Measurements from ENCODE around the gene GK.
A peak's percentile ranks its signal among the peaks of the same experiment; 100 is the strongest.
"Not testable (repeated sequence)": the region's sequence is repeated elsewhere in the genome, so short reads cannot be mapped to it uniquely, and the experiment has no call there.

The GK gene

DNA sequence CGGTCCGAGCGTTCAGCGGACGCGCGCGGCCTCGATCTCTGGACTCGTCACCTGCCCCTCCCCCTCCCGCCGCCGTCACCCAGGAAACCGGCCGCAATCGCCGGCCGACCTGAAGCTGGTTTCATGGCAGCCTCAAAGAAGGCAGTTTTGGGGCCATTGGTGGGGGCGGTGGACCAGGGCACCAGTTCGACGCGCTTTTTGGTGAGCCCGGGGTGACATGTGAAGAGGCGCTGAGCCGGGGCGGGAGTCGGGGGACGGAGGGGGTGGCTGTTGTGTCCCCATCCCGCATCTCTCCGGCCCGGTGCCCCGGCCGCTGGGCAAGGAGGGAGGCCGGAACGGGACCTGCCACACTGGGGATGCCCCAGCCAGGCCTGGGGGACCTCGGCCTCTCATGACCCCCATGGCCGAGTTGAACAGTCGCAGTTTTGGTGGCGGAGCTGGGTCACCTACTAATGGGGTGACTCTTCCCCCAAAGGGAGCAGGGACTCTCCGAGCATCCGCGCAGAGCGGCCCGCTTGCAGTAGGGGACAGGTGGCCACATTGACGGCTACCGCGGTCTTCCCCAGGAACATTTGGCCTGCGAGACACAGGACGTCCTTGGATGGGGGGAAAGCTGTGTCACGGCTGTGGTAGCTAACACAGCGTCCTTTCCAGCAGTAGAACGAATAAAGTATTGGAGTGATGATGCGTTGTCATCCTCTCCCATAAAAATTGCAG is at the start of gene GK:
GK (plus strand) TSS at position 9 of the 717 bp plus-strand sequence; CDS start at position 124, 115 bp downstream.
- peak; percentile 16 for DNase-seq (ENCODE audit: low spot score)

DNA sequence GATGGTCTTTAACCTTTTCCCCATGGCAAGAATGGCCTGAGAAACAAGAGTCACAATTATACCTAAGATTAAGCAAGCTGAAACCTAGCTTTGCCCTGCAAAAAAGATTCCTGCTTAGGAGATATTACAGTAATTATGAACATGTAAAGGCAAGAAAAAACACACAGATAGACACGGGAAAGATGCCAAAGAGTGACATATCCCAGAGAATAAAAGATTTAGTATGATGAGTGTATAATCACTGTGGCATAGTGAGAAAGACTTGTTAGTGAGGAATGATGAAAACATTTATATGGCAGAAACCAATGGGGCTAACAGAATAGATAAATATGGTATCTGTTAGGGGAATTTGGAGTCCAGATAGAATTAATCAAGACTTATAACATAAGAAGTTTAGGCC is 46.1 kb upstream of the GK start:
- no peak for DNase-seq (ENCODE audit: low spot score)

DNA sequence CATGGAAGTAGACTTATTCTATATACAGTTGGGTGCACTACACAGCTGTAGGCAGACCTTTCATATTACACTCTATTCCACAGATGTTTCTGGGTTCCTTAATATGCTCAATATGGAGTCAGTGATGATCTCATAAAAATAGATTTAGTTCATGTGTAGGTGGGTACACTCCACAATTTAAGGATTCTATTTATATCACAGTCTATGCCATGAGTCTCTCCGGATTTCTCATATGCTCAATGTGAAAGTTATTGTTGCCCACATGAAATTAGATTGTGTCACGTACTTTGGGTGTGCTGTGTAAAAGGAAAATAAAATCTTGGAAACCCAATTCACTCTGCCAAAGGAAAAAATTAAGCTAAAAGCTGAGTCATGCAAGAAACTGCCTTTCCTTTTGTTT is 43.2 kb upstream of the GK start:
- DNase-seq (ENCODE audit: low spot score), result no peak

DNA sequence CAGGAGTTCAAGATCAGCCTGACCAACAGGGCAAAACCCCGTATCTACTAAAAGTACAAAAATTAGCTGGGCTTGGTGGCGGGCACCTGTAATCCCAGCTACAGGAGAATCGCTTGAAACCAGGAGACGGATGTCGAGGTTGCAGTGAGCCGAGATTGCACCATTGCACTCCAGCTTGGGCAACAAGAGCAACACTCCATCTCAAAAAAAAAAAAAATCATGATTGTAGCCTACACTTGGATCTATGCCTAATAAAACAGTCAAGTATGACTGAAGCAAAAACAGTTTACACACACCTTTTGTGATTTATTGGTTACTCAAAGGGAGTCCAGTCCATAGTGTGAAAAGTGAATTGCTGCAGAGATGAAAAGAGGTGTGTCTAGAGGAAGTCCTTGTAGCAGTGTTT is 41.0 kb upstream of the GK start:
- DNase-seq (ENCODE audit: low spot score), result no peak

DNA sequence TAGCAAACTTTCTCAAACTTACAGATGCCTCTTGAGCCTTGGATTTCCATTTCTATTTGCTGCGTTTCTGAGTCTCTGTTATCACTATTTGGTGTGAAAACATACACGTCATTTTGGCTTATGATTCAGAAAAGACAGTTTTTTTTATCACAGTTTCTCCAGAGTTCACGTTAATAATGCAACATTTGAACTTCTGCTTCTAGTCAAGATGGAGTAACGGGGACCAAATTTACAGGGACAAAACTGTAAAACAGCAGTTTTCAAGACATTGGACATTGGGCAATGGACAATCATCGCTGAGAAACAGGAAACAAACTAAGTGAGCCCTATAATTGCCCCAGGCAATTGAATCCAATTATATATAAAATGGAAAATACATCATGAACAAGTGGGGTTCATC is 39.5 kb upstream of the GK start:
- DNase-seq (ENCODE audit: low spot score), result no peak

DNA sequence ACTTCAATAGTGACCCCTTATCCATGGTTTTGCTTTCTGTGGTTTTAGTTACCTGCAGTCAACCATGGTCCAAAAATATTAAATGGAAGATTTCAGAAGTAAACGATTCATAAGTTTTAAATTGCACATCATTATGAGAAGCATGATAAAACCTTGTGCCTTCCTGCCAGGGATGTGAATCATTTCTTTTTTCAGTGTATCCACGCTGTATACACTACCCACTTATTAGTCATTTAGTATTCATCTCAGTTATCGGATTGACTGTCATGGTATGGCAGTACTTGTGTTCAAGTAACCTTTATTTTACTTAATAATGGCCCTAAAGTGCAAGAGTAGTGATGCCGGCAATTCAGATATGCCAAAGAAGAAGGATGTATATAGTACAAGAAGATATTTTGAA is 38.0 kb upstream of the GK start:
- no peak for DNase-seq (ENCODE audit: low spot score)

DNA sequence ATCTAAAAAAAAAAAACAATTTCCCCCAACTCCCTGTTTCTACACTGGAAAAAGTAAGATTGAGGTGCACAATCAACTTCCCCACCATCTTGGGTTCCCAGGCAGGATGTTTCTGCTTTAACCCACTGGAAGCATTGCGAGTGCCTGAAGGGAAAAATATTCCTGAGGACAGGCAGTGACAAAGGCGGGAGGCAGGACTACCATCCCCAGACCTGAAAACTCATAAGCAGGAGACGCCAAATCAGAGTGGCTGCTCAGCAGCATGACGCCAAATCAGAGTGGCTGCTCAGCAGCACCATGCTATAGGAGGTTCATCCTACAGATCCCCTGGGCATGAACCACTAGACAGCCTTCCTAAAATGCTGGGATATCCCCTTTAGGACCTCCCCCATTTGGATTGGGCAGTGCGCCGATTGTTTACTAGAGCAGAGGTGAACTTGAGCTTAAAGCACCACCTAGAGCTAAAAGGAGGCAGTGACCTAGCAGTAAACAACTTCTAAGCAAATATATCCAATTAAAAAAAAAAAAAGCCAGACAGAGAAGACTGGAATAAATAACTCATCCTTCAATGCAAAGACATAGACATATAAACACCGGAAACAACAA is 35.0 kb upstream of the GK start:
- no peak for DNase-seq (ENCODE audit: low spot score)

DNA sequence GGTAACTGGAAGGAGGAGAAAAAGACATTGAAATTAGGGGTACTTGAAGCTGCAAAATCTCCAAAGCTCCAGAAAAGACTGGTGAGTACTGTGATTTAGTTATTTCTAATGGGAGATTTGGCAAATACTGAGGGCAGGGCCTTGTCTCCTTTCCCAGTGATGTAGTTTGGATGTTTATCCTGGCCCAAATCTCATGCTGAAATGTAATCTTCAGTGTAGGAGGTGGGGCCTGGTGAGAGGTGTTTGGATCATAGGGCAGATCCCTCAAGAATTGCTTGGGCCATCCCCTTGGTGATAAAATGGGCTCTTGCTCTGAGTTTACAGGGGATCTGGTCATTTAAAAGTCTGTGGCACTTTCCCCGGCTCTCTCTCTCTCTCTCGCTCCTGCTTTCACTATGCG is 33.1 kb upstream of the GK start:
- DNase-seq (ENCODE audit: low spot score), result no peak

DNA sequence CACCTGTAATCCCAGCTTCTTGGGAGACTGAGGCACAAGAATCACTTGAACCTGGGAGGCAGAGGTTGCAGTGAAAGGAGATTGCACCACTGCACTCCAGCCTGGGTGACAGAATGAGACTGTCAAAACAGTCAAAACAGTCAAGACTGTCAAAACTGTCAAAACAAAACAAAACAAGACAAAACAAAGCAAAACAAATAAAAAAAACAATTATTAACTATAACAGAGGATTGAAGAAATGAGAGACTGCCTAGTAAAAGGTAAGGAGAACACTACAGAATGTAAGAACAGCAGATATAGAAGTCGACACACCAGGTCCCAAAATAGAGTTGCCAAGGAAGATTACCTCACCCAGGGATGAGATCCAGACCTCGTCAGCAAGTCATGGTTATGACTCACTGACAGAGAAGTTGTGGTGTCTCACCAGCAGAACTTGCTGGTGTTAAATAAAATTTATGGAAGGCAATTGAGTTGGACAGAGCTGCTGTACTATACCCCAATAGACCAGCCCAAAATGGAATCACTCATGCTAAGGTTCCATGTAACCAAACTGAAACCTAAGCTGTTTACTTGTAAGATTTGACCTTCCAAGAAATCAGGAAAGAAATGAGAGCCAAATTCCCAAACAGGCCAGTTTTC is 32.1 kb upstream of the GK start:
- DNase-seq (ENCODE audit: low spot score), result no peak

DNA sequence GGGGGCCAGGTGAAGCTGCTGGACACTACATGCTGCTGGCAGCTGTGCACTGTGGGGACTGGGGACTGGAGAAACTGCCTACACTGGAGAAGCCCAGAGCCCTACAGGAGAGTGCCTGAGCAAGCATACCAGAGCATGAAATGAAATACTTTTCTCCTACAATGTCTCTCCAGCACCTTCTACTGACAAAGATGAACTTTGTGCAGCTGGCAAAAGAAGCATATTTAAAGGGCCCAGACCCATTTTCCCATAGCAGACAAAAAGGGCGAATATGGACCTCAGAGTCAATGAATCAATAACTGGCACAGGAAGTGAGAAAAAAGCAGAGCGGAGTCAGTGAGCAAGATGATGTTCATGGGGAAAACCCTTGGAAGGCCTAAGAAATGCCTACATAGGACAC is 30.9 kb upstream of the GK start:
- DNase-seq (ENCODE audit: low spot score), result no peak

DNA sequence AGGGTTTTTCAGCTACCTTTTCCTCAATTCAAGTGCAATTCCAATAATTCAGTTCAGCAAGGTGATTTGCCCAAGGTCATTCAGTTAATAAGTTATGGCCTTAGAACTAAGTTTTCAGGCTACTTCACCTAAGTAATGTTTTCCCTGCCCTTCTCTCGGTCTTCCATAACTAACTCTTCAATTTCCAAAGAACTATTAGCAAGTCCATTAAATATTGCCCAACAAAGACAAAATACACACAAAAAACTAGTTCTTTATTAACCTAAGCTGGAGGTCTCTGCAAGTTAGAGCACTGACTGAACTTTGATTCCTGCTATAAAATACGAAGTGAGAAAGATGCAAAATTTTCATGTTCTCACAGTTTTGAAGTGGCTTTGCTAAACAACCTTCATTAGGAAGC is 26.8 kb upstream of the GK start:
- no peak for DNase-seq (ENCODE audit: low spot score)

DNA sequence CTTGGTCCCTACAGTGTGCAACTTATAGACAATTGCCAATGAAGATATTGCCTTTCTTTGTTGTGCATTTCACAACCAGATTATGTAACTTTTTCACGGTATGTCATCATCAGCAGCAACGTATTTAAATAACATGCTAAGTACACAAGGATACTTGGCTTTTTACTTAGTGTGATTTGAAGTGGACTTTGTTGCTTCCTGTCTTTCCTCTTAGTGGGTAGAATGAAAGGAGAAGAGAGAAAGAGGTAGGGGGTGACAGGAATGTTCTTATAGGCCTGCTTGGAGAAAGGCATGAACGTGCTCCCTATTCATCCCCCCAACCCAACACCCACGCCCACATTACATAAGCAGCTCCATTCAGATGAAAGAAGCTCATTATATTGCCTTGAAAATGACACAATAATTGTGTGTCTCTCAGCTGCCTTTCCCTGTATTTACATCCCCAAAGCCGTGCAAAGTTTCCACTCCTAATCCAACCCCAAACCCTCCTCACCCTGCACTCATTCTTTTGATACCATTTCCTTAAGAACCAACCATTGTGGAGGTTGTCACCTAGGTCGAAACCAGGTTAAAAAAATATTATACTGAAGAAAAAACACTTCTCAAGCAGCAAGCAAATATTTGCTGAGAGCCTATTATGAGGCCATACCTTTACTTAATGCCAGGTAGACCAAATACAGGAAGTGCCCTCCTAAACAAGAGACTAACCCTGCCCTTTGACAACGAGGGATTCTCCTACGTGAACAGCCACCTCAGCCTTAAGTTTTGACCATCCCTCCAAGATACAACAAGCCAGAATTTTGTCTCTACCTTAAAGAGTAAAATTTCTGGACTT is 25.2 kb upstream of the GK start:
- peak; percentile 31 for DNase-seq (ENCODE audit: low spot score)

DNA sequence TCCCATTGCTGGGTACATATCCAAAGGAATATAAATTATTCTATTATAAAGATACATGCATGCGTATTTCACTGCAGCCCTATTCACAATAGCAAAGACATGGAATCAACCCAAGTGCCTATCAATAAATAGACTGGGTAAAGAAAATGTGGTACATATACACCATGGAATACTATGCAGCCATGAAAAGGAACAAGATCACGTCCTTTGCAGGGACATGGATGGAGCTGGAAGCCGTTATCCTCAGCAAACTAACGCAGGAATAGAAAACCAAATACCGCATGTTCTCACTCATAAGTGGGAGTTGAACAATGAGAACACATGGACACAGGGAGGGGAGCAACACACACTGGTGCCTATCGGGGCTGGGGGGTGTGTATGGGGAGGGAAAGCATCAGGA is 19.2 kb upstream of the GK start:
- not testable (repeated sequence) for DNase-seq (ENCODE audit: low spot score)

DNA sequence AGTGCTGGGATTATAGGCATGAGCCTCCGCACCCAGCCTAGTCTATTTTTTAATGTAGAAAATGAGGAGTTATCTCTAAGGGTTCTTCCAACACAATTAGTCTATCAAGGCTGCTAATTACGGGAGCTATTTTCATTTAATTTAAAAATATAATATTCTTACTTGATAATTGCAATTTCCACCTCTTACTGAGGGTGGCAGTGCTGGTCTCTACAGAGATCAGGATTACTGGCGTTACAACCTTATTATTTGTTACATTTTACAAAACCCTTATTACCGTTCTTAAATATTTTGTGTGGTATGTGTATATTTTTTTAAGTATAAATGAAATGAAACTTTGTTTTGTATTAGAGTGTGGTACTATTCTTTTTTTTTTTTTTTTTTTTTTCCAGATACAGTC is 17.6 kb upstream of the GK start:
- DNase-seq (ENCODE audit: low spot score), result no peak

DNA sequence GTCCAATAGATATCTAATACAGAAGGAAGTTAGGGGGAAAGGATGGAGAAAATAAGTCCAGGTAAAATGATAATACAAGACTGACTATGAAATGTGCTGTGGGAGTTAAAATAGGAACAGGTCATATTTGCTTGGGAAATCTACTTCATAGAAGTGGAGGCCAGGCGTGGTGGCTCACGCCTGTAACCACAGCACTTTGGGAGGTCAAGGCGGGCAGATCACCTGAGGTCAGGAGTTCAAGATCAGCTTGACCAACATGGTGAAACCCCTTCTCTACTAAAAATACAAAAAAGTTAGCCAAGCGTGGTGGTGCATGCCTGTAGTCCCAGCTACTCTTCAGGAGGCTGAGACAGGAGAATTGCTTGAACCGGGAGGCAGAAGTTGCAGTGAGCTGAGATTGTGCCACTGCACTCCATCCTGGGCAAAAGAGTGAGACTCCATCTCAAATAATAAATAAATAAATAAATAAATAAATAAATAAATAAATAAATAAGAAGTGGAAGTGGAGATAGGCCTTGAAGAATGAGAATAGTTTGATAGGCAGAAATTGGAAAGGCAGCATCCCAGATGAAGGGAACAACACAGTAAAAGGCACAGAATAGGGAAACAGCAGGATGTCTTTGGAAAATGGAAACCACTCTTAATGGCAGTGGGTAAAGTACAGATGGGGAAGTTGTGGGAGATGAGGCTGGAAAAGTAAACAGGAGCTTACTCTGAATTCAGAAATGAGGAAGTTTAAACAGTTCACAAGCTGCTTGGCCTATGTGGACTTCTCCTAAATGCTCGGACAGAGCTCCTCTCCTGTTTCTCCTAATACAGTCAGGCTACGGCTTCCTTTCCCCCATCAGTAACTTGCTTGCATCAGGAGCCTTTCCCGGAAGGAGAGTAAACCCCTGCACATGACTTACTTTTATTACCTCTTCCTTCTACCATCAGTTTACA is 15.1 kb upstream of the GK start:
- DNase-seq (ENCODE audit: low spot score), result peak; percentile 40

DNA sequence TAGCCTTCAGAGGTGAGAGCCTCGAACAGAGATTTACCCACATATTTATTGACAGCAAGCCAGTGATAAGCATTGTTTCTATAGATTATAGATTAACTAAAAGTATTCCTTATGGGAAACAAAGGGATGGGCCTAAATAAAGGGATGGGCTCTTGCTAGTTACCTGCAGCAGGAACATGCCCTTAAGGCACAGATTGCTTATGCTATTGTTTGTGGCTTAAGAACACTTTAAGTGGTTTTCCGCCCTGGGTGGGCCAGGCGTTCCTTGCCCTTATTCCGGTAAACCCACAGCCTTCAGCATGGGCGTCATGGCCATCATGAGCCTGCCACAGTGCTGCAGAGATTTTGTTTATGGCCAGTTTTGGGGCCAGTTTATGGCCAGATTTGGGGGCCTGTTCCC is 13.5 kb upstream of the GK start:
- DNase-seq (ENCODE audit: low spot score), result not testable (repeated sequence)

DNA sequence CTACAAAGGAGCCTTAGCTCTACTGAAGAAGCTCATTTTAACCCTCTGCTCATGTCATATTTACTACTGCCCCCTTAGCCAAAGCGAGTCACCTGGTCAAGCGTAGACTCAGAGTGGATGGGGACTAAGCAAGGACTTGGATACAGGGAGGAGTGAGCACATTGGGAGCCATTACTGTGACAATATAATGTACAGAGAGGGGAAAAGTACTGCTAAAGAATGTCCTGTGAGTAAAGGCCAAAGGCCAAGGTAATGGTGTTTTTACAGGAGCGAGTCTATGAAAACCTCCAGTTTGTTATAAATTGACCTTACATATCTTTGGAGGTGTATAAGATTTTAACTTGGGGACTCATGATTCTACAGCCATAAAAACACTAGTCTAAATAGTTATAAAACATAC is 10.6 kb upstream of the GK start:
- no peak for DNase-seq (ENCODE audit: low spot score)

DNA sequence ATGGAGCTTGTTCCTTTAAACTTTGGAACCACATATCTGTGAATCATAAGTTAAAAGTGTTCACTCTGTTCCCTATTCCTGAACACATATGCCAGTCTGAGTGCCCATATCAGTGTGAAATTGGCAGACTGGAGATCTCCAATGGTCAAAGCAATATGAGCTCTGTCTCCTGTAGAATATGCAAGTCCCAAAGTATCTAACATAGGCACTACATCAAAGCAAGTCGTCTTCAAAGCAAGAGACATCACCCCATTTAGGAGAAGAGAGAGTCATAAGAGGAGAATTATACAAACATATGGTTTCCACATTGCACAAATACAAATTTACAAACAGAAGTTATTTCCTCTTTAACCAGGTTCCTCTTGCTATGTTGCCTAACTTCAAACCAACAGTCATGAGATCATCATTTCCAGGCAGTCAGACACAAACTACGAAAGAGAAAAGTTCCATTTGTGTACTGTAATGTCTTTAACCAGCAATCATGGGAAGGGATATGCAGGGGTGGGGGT is 9.9 kb upstream of the GK start:
- DNase-seq (ENCODE audit: low spot score), result peak; percentile 16

DNA sequence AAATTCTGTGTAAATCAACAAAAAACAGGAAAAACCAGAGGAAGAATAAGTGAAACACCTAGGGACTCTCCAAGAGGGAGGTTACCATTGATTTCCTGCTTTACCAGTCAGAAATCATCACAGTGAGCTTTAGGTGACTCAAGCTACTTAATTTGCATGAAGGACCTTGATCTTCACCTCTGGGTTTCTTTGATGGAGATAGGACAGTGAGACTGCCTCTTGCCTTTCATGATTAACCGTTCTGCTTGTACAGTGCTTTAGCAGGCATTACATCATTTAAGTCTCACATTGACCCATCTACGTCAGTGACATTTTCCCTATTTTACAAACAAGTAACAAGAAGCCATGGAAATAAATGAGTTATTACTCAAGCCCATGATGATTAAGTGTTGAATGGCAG is 3.4 kb upstream of the GK start:
- DNase-seq (ENCODE audit: low spot score), result no peak

DNA sequence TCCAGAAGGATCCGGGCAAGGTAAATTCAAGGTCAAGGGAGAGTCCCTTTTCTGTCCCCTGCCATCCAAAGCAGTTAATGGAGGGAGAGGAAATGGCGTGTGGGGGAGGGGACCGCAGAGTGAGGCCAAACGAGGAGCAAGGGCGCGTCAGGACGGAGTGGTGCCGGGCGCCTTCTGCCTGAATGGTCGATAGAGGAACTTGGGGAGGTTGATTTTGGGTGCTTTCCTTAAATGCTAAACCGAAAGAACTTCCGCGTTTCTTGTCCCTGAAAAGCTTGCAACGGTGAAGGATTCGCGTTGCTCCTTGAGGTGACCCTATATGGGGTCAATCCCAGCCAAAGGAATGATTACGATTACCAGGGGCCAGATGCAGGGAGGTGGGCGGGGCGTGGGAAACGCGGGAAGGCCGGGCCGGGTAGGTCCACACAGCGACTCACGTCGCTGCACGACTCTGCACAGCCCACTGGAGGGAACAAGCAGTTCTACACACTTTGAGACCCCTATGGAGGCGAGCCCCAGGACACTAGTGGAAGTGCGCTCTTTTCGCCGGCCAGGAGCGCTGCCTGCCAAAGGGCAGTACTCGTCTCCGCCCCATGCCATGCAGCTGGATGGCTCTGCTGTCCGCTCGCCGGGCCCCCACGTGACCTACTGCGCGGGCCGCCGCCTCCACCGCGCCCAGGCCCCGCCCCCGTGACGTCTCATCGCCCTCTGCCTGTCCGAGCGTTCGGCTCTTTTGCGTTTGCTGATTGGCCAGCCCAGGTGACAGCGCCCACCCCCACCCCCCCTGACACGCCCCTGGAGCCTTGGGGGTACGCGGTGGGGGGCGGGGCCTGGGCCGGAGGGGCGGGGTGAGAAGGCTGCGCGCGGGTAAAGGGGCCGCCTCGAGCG is 452 bp upstream of the GK start:
- DNase-seq (ENCODE audit: low spot score), result peak; percentile 93

Data from globus pallidus (tissue), 1 donor.